RWPE2 (cell line): ENCODE measurements around the gene TFAP2D.

Source experiments
- ATAC-seq: fragments of 200-7000 bp; cut with Tn5 transposase; 3 replicates; pipeline ENCODE4 v1.9.1; 2021; ENCODE audit warnings: low read depth
- DNase-seq: peaks from one replicate; pipeline ENCODE4 v3.0.0-alpha.2; 2020; ENCODE audit warnings: low spot score
- H3K27ac ChIP-seq: fragments of 450-650 bp; 2 replicates; pipeline ENCODE4 v1.5.1; 2017; ENCODE audit warnings: mild to moderate bottlenecking; ENCODE audit not compliant: poor library complexity, severe bottlenecking
- H3K27me3 ChIP-seq: fragments of 250-450 bp; sonication (Bioruptor Pico); 2 replicates; pipeline ENCODE4 v1.5.1; 2021; ENCODE audit warnings: mild to moderate bottlenecking, moderate library complexity; ENCODE audit not compliant: insufficient read depth, poor library complexity, severe bottlenecking
- H3K36me3 ChIP-seq: fragments of 250-450 bp; sonication (Bioruptor Pico); 2 replicates; pipeline ENCODE4 v1.5.1; 2020; ENCODE audit warnings: low read depth, mild to moderate bottlenecking, moderate library complexity
- H3K4me1 ChIP-seq: fragments of 250-450 bp; sonication (Bioruptor Pico); 2 replicates; pipeline ENCODE4 v1.5.1; 2021; ENCODE audit warnings: mild to moderate bottlenecking, moderate library complexity; ENCODE audit not compliant: insufficient read depth, poor library complexity, severe bottlenecking
- H3K4me3 ChIP-seq: fragments of 250-450 bp; sonication (Bioruptor Pico); 2 replicates; pipeline ENCODE4 v1.5.1; 2021; ENCODE audit warnings: mild to moderate bottlenecking, moderate library complexity; ENCODE audit not compliant: severe bottlenecking
- H3K9me3 ChIP-seq: fragments of 250-450 bp; sonication (Bioruptor Pico); 2 replicates; pipeline ENCODE4 v1.5.1; 2021; ENCODE audit warnings: mild to moderate bottlenecking, moderate library complexity; ENCODE audit not compliant: severe bottlenecking
- CTCF ChIP-seq: fragments of 450-650 bp; IDR thresholded peaks from one replicate; pipeline ENCODE4 v1.5.1; 2017; ENCODE audit warnings: mild to moderate bottlenecking, moderate library complexity; ENCODE audit not compliant: poor library complexity, severe bottlenecking

The TFAP2D gene

DNA sequence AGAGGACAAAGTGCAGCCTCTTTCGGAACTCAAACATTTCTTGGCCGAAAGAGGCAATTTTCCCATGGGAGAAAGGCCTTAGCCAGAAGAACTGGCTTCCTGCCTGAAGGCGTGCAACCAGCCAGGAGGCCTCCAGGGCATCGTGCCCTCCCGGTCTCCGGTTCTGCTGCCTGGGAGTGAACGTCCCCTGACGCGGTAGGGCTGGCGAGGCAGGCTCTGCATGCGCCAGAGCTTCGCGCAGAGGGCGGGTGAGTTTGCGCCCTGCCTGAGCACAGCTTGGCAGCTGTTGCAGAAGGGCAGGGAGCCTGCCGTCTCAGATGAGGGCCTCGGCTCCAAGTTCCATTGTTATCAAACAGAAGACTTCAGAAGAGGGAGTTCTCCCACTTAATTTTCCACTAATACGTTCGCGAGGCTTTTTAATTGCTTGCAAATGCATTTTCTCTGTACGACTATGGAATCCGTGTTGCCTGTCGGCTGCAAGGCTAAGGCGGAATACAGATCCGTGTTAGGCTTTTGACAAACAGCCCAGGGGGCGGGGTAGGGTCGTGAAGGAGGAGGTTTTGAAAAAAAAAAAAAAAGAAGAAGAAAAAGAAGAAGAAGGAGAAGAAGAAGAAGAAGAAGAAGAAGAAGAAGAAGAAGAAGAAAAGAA is 5.5 kb upstream of the TFAP2D start:
- TF ChIP-seq CTCF, result no peak
- peaks cover 66% of the 10 kb centered on the region for H3K27me3 ChIP-seq
- H3K36me3 ChIP-seq, result no peaks in the 10 kb centered on the region
- H3K27ac ChIP-seq, result no peak overlapping the region
- no peak for DNase-seq
- H3K9me3 ChIP-seq, result no peaks in the 10 kb centered on the region
- no peaks in the 10 kb centered on the region for H3K4me1 ChIP-seq
- no peak overlapping the region for H3K4me3 ChIP-seq
- peak; percentile 29; the same call in 1 of the 3 replicates for ATAC-seq

DNA sequence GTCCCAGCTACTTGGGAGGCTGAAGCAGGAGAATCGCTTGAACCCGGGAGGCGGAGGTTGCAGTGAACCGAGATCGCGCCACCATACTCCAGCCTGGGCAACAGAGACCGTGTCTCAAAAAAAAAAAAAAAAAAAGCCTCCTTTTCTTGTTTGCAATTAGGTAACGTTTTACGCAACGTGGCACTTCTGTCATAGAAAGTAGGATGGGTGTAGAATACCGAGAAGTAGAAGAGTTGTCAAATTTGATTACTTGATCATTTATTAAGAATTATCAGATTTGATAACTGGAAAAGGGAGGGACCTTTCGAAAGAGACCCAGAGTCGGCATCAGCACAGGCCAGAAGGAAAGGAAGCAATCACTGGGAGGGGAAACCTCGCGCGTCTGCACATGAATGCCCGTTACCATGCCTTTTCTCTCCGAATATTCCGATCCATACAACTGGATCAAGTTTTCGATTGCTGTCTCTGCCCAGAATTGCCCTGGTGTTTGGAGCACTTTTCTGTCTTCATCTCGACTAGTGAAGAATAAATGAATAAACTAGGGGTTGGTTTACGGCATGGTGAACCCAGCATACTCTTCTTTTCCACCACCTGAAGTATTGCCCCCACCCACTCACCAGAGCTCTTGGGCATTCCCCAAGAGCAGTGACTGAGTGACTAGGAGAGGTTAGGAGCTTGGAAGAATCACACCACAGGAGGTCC is 4.5 kb upstream of the TFAP2D start:
- ATAC-seq (no peak), DNase-seq (no peak)
- Histone ChIP-seq H3K27me3 (peaks cover 76% of the 10 kb centered on the region), H3K9me3 (no peaks in the 10 kb centered on the region), H3K27ac (no peak overlapping the region), H3K4me3 (no peak overlapping the region), H3K36me3 (no peaks in the 10 kb centered on the region), H3K4me1 (no peaks in the 10 kb centered on the region)
- TF ChIP-seq CTCF, result no peak

DNA sequence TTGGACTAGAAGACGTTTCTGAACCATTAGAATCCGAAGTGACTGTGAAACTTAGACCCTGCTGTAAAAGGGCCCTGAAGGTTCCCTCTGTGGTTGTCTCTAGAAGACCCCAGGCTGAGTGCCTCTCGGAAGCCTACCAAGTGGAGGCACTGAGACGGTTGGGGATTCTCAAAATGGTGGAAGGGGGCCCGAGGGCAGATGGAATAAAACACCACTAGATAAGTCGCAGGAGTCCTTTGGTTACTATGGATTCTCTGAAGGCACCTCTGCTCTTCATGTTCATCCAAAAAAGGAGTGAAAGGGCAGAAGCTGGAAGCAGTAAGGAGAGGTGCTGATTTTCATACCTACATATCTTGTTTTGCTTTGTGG is 4.0 kb upstream of the TFAP2D start:
- no peak for DNase-seq
- Histone ChIP-seq H3K27ac (no peak overlapping the region), H3K9me3 (no peaks in the 10 kb centered on the region), H3K27me3 (peaks cover 82% of the 10 kb centered on the region), H3K4me1 (no peaks in the 10 kb centered on the region), H3K4me3 (no peak overlapping the region), H3K36me3 (no peaks in the 10 kb centered on the region)
- ATAC-seq, result no peak
- no peak for TF ChIP-seq CTCF

DNA sequence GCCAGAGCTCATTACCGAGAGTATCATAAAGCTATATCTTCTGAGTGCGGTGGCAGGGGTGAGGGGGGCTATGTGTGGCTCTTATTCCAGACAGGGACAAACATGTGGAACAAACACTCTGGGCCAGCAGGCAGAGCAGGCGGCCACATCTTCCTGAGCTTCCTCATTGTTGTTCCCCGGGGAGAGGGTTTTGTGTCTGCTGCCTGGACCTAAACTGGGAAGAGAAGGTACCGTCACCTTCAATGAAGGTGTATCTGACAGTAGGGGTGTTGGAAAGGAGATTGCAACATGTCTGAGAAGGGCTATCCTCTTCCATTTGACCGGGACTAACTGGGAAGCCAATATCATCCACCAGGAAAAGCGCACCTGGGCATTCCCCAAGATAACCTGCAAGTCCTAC is 1.6 kb upstream of the TFAP2D start:
- ATAC-seq (no peak), DNase-seq (no peak)
- no peak overlapping the region for H3K4me3 ChIP-seq
- H3K27me3 ChIP-seq, result peaks cover 98% of the 10 kb centered on the region
- H3K4me1 ChIP-seq, result no peaks in the 10 kb centered on the region
- H3K36me3 ChIP-seq, result no peaks in the 10 kb centered on the region
- H3K27ac ChIP-seq, result no peak overlapping the region
- H3K9me3 ChIP-seq, result no peaks in the 10 kb centered on the region
- TF ChIP-seq CTCF, result no peak

DNA sequence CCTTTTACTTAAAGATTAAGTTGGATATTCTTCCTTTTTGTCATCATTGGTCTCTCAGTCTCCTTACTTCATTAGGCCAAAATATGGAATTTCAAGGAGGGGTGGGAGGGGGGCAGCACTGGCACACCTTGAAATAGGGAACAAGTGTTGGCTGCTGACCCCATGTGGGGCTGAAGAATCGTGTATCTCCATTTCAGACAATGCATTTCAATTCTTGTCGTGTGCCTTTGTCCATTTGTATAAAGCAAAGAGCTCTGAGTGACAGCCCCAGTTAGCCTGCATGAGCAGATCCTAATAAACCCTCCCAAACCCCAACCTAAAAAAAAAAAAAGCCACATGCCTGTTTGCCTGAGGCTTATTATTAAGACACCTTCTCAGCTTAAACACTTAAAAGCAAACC is 1.0 kb upstream of the TFAP2D start:
- H3K4me1 ChIP-seq, result no peaks in the 10 kb centered on the region
- no peak overlapping the region for H3K4me3 ChIP-seq
- ATAC-seq, result no peak
- H3K36me3 ChIP-seq, result no peaks in the 10 kb centered on the region
- no peak overlapping the region for H3K27ac ChIP-seq
- no peak for TF ChIP-seq CTCF
- peaks cover 98% of the 10 kb centered on the region for H3K27me3 ChIP-seq
- DNase-seq, result no peak
- no peaks in the 10 kb centered on the region for H3K9me3 ChIP-seq
